ENCODE data around the gene CACNB2.

Gene CACNB2

GRCh38 chr10:18140149-18140956 lies at the start of gene CACNB2:
Gene CACNB2 (plus strand): TSS chr10:18140424.
- DNase-seq, result peak; percentile 23

- no peak for DNase-seq
Observed at GRCh38 chr10:18094332-18094731, 45.9 kb upstream of the CACNB2 start.

- no peak for DNase-seq
Observed at GRCh38 chr10:18094793-18095192, 45.4 kb upstream of the CACNB2 start.

GRCh38 chr10:18097524-18097923 lies 42.7 kb upstream of the CACNB2 start:
- no peak for DNase-seq

GRCh38 chr10:18098201-18098600 lies 42.0 kb upstream of the CACNB2 start:
- DNase-seq, result no peak

GRCh38 chr10:18099415-18099814 lies 40.8 kb upstream of the CACNB2 start:
- no peak for DNase-seq

GRCh38 chr10:18100669-18101068 lies 39.6 kb upstream of the CACNB2 start:
- DNase-seq, result no peak

- no peak for DNase-seq
Observed at GRCh38 chr10:18102404-18102803, 37.8 kb upstream of the CACNB2 start.

- DNase-seq, result peak; percentile 69
Observed at GRCh38 chr10:18104223-18104872, 35.9 kb upstream of the CACNB2 start.

GRCh38 chr10:18109341-18109870 lies 30.8 kb upstream of the CACNB2 start:
- DNase-seq, result no peak

- no peak for DNase-seq
Observed at GRCh38 chr10:18113881-18114280, 26.3 kb upstream of the CACNB2 start.

GRCh38 chr10:18117276-18117675 lies 22.9 kb upstream of the CACNB2 start:
- DNase-seq, result no peak

- no peak for DNase-seq
Observed at GRCh38 chr10:18122753-18123152, 17.5 kb upstream of the CACNB2 start.

- DNase-seq, result no peak
Observed at GRCh38 chr10:18133046-18133445, 7.2 kb upstream of the CACNB2 start.

- DNase-seq, result no peak
Observed at GRCh38 chr10:18134509-18134908, 5.7 kb upstream of the CACNB2 start.

- no peak for DNase-seq
Observed at GRCh38 chr10:18134921-18135320, 5.3 kb upstream of the CACNB2 start.

GRCh38 chr10:18136073-18136791 lies 4.0 kb upstream of the CACNB2 start:
- no peak for DNase-seq

GRCh38 chr10:18137111-18137510 lies 3.1 kb upstream of the CACNB2 start:
- DNase-seq, result no peak

GRCh38 chr10:18140957-18141845 lies 977 bp downstream of the CACNB2 start:
- DNase-seq, result no peak

GRCh38 chr10:18142151-18142550 lies 1.9 kb downstream of the CACNB2 start:
- DNase-seq, result no peak

- no peak for DNase-seq
Observed at GRCh38 chr10:18144396-18144795, 4.2 kb downstream of the CACNB2 start.

GRCh38 chr10:18144928-18145327 lies 4.7 kb downstream of the CACNB2 start:
- DNase-seq, result no peak

- DNase-seq, result no peak
Observed at GRCh38 chr10:18145652-18146051, 5.4 kb downstream of the CACNB2 start.
